Loucy (cell line): ENCODE results near the gene RBMS3.

Source experiments
- CTCF ChIP-seq: fragments of 200-600 bp; sonication (generic); conservative IDR thresholded peaks from 2 replicates; pipeline ENCODE4 v1.5.1; 2014; ENCODE audit warnings: mild to moderate bottlenecking, antibody characterized with exemption, low read length
- EZH2phosphoT487 ChIP-seq: fragments of 200-600 bp; IDR thresholded peaks from 2 replicates; pipeline ENCODE4 v1.6.1; 2018; ENCODE audit warnings: antibody characterized with exemption, mild to moderate bottlenecking, moderate library complexity, borderline replicate concordance

DNA sequence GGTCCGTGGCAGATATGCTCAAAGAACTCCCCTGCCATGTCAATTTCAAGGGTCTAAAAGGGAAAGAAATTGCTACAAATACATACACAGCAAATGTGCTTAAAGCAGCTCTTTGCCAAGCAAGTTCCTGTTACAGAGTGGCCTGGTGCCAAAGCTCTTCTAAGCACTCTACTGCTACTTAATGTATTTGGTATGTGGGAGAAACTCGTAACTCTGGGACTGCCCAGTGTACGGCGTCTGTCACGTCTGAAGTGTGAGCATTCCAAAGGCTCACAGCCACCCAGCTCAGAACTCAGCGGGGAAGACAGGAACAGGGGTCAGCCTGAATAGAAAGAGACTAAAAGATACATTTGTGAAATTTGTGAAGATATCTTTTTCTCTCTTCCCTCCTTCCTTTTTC, 54.6 kb downstream of the RBMS3 start:
- TF ChIP-seq CTCF (no peak), EZH2phosphoT487 (no peak)
